ENCODE measurements around the gene SLIT3.

GRCh38 chr5:168971100-168971499 is 329.8 kb downstream of the SLIT3 start:
- no peak for TF ChIP-seq POLR2A (IDR thresholded peaks at IDR 0.05; ENCODE audit: low read length)
- TF ChIP-seq GATA1 (IDR thresholded peaks at IDR 0.05; ENCODE audit: low read depth, low read length): no peak

Measured in erythroblast (primary cell).